Measurements from ENCODE around the gene CDC20. TPM values are rescaled to one million over a fixed set of nuclear protein-coding genes. Genes with fewer than 3 reads are reported as not detected.
A peak's percentile ranks its signal among the peaks of the same experiment; 100 is the strongest.

CDC20 gene
- total and polyA plus RNA-seq, 2 of the 4 experiments (the other 2 are of a cell fraction) = 103 to 107 TPM

GRCh38 chr1:43389326-43390313 is 30.8 kb downstream of the CDC20 start, which contains the start of the genes MED8 and SZT2 (continued):
- TF ChIP-seq USF2 (IDR thresholded peaks at IDR 0.05; ENCODE audit: low read depth, low read length) (no peak), FOS (IDR thresholded peaks at IDR 0.05; ENCODE audit: low read depth, low read length) (no peak), NFE2L2 (IDR thresholded peaks at IDR 0.05; ENCODE audit: low read depth, low read length) (peak; percentile 18; the same call in 1 of the 2 replicates)

GRCh38 chr1:43392702-43393101 is 33.9 kb downstream of the CDC20 start:
- in situ Hi-C loops (cut with MboI; ENCODE audit: low sequenced_read_pairs) = no loop called here
- BruUV-seq (replicated peaks) = no TSS peak
- dilution Hi-C loops (cut with HindIII; ENCODE audit: low sequenced_read_pairs, unreplicated experiment) = no loop called here

More at GRCh38 chr1:43392702-43393101, 33.9 kb downstream of the CDC20 start:
- peaks cover 8% of the 10 kb centered on the region for H3K4me1 ChIP-seq (ENCODE audit: control insufficient read depth, insufficient read depth, low read length)
- H3K56ac ChIP-seq (ENCODE audit: extremely low read depth, insufficient read depth, low read length) = no peak overlapping the region
- H2BK120ac ChIP-seq (ENCODE audit: low read depth, low read length) = no peak overlapping the region
- H3K27ac ChIP-seq (ENCODE audit: insufficient read depth, low read length) = no peak overlapping the region
- no peak overlapping the region for H2BK15ac ChIP-seq (ENCODE audit: low read depth, low read length)
- H2BK20ac ChIP-seq (ENCODE audit: low read depth, low read length) = no peak overlapping the region
- DNase-seq (no peak), ATAC-seq (ENCODE audit: low read depth) (no peak)
- H4K5ac ChIP-seq (ENCODE audit: low read depth, low read length) = no peak overlapping the region
- no peak overlapping the region for H3K4me2 ChIP-seq (ENCODE audit: low read depth, low read length)
- peaks cover 7% of the 10 kb centered on the region for H3K9me1 ChIP-seq (ENCODE audit: insufficient read depth, low read length)
- H3K23ac ChIP-seq (ENCODE audit: low read depth, low read length) = no peak overlapping the region
- H3K79me1 ChIP-seq (ENCODE audit: low read depth in 1 of 2, low read length in 2 of 2) = peaks cover 32 to 78% of the 10 kb centered on the region in 2 experiments
- TF ChIP-seq RAD21 (IDR thresholded peaks at IDR 0.05; ENCODE audit: low read length) = no peak
- no peak for TF ChIP-seq MXI1 (IDR thresholded peaks at IDR 0.05; ENCODE audit: borderline replicate concordance, low read depth, low read length)
- TF ChIP-seq POLR2A (IDR thresholded peaks at IDR 0.05; ENCODE audit: low read depth, low read length) = no peak
- no peak for TF ChIP-seq FOS (IDR thresholded peaks at IDR 0.05; ENCODE audit: low read depth, low read length)
- no peak for TF ChIP-seq RFX5 (IDR thresholded peaks at IDR 0.05; ENCODE audit: low read depth, low read length)
- no peak for TF ChIP-seq ELK1 (IDR thresholded peaks at IDR 0.05; ENCODE audit: borderline replicate concordance, low read depth, low read length)
- no peak for TF ChIP-seq CEBPB (IDR thresholded peaks at IDR 0.05; ENCODE audit: low read depth, low read length)
- TF ChIP-seq CTCF (conservative IDR thresholded peaks at IDR 0.05; ENCODE audit: low read depth, low read length) = no peak
- H3K36me3 ChIP-seq (ENCODE audit: control insufficient read depth, insufficient read depth, low read length) = peaks cover 2% of the 10 kb centered on the region
- ChIA-PET CTCF (no interaction called here), POLR2A (ENCODE audit: unreplicated experiment) (no interaction called here)
- no peaks in the 10 kb centered on the region for H3K9me3 ChIP-seq (ENCODE audit: control insufficient read depth, insufficient read depth, low read length)
- H2AFZ ChIP-seq (replicated peaks; ENCODE audit: low read length, poor library complexity) = no peak overlapping the region
- no peak overlapping the region for H2AK5ac ChIP-seq (ENCODE audit: low read depth, low read length)
- H2BK5ac ChIP-seq (ENCODE audit: low read depth, low read length, poor library complexity, severe bottlenecking) = no peak overlapping the region
- no peaks in the 10 kb centered on the region for H3K27me3 ChIP-seq (ENCODE audit: control insufficient read depth, insufficient read depth, low read length)
- intact Hi-C loops (cut with micrococcal nuclease) = no loop called here
- H2AK9ac ChIP-seq (replicated peaks; ENCODE audit: low read depth, low read length, poor library complexity) = no peak overlapping the region
- H3K9ac ChIP-seq (ENCODE audit: low read depth, low read length) = no peak overlapping the region
- H3K18ac ChIP-seq (ENCODE audit: low read depth, low read length) = no peak overlapping the region
- H3K4ac ChIP-seq (ENCODE audit: low read depth, low read length) = no peak overlapping the region
- H3K4me3 ChIP-seq (ENCODE audit: insufficient read depth, low read depth, low read length) = no peak overlapping the region
- H4K8ac ChIP-seq (ENCODE audit: low read depth in 2 of 2, low read length in 2 of 2) = no peak overlapping the region
- no CpG with 5 or more reads among the region's 3 CpGs for WGBS, 2 experiments (ENCODE audit: extremely low coverage in 2 of 2, insufficient read length in 1 of 2)
- no peak overlapping the region for H4K91ac ChIP-seq (ENCODE audit: insufficient read depth, low read depth, low read length)
- peaks cover 10% of the 10 kb centered on the region; the same call in 1 of the 2 replicates for H4K20me1 ChIP-seq (ENCODE audit: insufficient read depth, low read length)
- H3K14ac ChIP-seq (replicated peaks; ENCODE audit: low read depth, low read length) = no peak overlapping the region

All from IMR-90 (cell line).